ENCODE measurements around the gene UBXN4.
A peak's percentile ranks its signal among the peaks of the same experiment; 100 is the strongest.
"Not testable (repeated sequence)": the region's sequence is repeated elsewhere in the genome, so short reads cannot be mapped to it uniquely, and the experiment has no call there.

The UBXN4 gene, protein sequence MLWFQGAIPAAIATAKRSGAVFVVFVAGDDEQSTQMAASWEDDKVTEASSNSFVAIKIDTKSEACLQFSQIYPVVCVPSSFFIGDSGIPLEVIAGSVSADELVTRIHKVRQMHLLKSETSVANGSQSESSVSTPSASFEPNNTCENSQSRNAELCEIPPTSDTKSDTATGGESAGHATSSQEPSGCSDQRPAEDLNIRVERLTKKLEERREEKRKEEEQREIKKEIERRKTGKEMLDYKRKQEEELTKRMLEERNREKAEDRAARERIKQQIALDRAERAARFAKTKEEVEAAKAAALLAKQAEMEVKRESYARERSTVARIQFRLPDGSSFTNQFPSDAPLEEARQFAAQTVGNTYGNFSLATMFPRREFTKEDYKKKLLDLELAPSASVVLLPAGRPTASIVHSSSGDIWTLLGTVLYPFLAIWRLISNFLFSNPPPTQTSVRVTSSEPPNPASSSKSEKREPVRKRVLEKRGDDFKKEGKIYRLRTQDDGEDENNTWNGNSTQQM

DNA sequence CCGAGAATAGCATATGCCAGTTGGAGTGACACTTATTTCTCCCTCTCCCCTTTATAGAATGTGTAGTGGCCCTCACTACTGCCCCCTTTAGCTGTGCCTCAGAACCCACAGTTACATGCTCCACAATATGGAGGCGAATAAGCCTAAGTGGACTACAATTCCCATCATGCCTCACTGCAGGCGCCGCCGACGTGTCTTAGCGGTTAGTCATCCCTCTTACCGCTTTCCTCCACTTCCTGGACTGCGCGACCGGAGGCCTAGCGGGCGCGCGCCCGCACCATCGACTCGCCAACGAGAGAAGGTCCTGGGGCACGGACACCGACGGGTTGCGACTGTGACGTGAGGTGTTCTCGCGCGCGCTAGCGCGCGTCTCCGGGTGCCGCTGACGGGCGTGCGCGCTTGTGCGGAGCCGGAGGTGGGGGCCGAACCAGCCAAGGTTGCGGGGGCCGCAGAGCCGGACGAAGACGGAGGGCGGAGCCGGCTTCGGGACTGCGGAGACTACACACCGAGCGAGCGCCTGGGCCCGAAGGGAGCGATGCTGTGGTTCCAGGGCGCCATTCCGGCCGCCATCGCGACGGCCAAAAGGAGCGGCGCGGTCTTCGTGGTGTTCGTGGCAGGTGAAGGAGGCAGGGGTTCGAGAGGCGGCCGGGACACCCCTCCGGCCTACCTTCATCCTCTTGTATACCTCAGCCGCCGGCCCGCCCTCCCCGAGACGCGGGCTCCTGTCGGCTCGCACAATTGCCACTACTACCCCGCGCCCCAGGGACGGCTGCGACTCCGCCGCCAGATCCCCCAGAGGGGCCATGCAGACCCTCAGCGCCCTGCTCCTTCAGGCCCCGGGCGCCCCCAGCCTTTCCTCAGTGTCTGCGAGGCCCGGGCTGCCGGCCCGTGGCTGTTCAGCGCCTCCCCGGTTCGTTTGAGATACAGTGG, at the start of gene UBXN4:
TSS of gene UBXN4 (plus strand) at position 461 of the 930 bp plus-strand sequence. CDS start at position 536, 75 bp downstream.
- intact Hi-C loops (cut with DNase I; ENCODE audit: low total_unique reads), result loop anchor here (2.0 kb wide), 1 partner anchor 823 kb away; the partner anchor contains the start of gene CCNT2
- no peaks in the 10 kb centered on the region for H3K27me3 ChIP-seq
- H3K4me1 ChIP-seq, result peaks cover 0 to 29% (median 7%) of the 10 kb centered on the region in 4 donors
- H3K9me3 ChIP-seq, result no peaks in the 10 kb centered on the region
- H3K36me3 ChIP-seq, result no peaks in the 10 kb centered on the region
- peak within 1 kb of the TSS; percentile 99 for H3K27ac ChIP-seq
- H3K4me3 ChIP-seq, result peak within 1 kb of the TSS; percentile 93 to 95
- peak; percentile 98 to 99 for DNase-seq
- TF ChIP-seq, protein P1, sequence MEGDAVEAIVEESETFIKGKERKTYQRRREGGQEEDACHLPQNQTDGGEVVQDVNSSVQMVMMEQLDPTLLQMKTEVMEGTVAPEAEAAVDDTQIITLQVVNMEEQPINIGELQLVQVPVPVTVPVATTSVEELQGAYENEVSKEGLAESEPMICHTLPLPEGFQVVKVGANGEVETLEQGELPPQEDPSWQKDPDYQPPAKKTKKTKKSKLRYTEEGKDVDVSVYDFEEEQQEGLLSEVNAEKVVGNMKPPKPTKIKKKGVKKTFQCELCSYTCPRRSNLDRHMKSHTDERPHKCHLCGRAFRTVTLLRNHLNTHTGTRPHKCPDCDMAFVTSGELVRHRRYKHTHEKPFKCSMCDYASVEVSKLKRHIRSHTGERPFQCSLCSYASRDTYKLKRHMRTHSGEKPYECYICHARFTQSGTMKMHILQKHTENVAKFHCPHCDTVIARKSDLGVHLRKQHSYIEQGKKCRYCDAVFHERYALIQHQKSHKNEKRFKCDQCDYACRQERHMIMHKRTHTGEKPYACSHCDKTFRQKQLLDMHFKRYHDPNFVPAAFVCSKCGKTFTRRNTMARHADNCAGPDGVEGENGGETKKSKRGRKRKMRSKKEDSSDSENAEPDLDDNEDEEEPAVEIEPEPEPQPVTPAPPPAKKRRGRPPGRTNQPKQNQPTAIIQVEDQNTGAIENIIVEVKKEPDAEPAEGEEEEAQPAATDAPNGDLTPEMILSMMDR (IDR thresholded peaks at IDR 0.05), result peak; percentile 18 to 26

DNA sequence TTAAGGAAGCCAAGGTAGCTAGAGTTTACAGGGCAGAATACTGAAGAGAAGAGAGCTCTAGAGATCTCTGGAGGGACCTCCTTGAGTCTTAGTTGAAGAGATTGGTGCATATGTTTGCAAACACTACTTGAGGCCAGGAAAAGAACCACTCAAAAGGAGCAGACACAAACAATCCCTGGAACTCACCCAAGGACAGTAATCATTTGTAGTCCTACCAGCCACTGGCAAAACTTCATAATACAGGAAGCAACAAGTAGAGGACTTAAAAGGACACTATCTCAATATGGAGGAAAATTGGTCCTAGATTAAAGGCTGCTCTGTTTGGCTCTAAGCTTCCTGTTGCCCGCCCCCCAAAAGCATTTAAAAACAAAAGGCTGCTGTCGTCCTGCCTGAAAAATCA, 46.9 kb upstream of the UBXN4 start:
- no peaks in the 10 kb centered on the region for H3K4me1 ChIP-seq
- TF ChIP-seq, protein P1 (IDR thresholded peaks at IDR 0.05), result no peak
- peaks cover 0 to 3% (median 0%) of the 10 kb centered on the region in 3 donors for H3K36me3 ChIP-seq
- DNase-seq, result no peak
- no peaks in the 10 kb centered on the region for H3K9me3 ChIP-seq
- H3K27ac ChIP-seq, result no peak overlapping the region
- intact Hi-C loops (cut with DNase I; ENCODE audit: low total_unique reads), result no loop called here
- no peak overlapping the region for H3K4me3 ChIP-seq
- no peaks in the 10 kb centered on the region for H3K27me3 ChIP-seq

DNA sequence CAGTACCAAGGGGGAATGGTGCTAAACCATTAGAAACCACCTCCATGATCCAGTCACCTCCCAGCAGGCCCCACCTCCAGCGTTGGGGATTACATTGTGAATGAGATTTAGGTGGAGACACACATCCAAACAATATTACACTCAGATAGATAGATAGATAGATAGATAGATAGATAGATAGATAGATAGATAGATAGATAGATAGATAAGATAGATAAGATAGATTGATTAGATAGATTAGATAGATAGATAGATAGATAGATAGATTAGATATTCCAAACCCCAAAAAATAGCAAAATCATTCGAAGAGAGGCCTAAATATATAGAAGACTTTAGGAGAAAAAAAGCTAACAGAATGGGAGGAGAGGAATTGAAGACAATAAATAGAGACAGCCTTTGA, 42.8 kb upstream of the UBXN4 start:
- TF ChIP-seq, protein P1 (IDR thresholded peaks at IDR 0.05), result no peak
- Histone ChIP-seq H3K4me3 (no peak overlapping the region), H3K36me3 (peaks cover 0 to 3% (median 0%) of the 10 kb centered on the region in 3 donors), H3K9me3 (no peaks in the 10 kb centered on the region), H3K27me3 (no peaks in the 10 kb centered on the region), H3K27ac (no peak overlapping the region), H3K4me1 (no peaks in the 10 kb centered on the region)
- intact Hi-C loops (cut with DNase I; ENCODE audit: low total_unique reads), result no loop called here
- DNase-seq, result no peak

DNA sequence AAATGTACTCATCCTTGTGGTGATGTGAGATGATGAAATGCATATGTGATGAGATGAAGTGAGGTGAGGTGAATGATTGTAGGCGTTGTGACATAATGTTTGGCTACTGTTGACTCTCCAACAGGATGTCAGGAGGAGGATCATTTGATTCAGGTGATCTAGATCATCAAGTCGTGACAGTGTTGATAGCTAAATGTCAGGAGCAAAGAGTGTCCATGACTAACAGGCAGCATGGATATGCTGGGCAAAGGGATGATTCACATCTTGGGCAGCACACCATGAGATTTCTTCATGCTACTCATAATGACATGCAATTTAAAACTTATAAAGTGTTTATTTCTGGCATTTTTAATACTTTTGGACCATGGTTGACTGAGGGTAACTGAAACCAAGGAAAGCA, 40.2 kb upstream of the UBXN4 start:
- DNase-seq, result no peak
- Histone ChIP-seq H3K27ac (no peak overlapping the region), H3K4me1 (no peaks in the 10 kb centered on the region), H3K27me3 (no peaks in the 10 kb centered on the region), H3K9me3 (no peaks in the 10 kb centered on the region), H3K4me3 (no peak overlapping the region), H3K36me3 (peaks cover 0 to 1% (median 0%) of the 10 kb centered on the region in 3 donors)
- intact Hi-C loops (cut with DNase I; ENCODE audit: low total_unique reads), result no loop called here
- TF ChIP-seq, protein P1 (IDR thresholded peaks at IDR 0.05), result no peak

DNA sequence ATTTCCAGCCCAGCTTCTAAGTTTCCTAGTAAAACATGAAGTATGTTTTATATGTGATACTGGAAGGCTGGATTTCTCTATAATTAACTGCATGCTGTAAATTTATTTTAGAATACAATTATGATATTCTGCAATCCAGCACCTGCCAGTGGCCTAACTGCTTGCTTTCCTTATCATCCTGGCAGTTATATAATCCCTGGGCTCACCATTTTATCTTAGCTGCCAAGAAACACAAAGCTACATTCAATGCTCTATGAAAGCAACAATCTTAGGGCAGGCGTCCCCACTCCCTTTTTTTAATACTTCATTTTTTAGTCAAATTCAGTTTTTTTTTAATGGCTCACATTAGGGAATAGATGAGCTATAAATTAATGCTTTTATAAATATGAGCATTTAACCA, 38.4 kb upstream of the UBXN4 start:
- TF ChIP-seq, protein P1 (IDR thresholded peaks at IDR 0.05), result no peak
- no peak overlapping the region for H3K27ac ChIP-seq
- H3K27me3 ChIP-seq, result no peaks in the 10 kb centered on the region
- no peak for DNase-seq
- H3K4me1 ChIP-seq, result no peaks in the 10 kb centered on the region
- H3K36me3 ChIP-seq, result no peaks in the 10 kb centered on the region
- no peaks in the 10 kb centered on the region for H3K9me3 ChIP-seq
- intact Hi-C loops (cut with DNase I; ENCODE audit: low total_unique reads), result no loop called here
- no peak overlapping the region for H3K4me3 ChIP-seq

DNA sequence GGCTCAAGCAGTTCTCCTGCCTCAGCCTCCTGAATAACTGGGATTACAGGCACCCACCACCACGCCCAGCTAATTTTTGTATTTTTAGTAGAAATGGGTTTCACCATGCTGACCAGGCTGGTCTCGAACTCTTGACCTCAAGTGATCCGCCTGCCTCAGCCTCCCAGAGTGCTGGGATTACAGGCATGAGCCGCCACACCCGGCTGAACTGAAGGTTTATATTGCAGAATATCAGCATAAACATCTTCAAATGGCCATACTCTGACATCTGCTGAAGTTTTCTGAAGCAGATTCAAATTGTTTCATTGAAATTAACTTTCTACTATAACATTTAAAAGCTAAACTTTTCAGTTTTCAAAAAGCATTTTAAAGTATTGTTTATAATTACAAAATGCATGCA, 37.6 kb upstream of the UBXN4 start:
- H3K27me3 ChIP-seq; intact Hi-C loops (cut with DNase I; ENCODE audit: low total_unique reads); H3K9me3 ChIP-seq; H3K27ac ChIP-seq; DNase-seq; H3K4me1 ChIP-seq; H3K4me3 ChIP-seq; H3K36me3 ChIP-seq: not testable (repeated sequence)
